ENCODE results near the gene PLCD3. TPM values are rescaled to one million over a fixed set of nuclear protein-coding genes. Genes with fewer than 3 reads are reported as not detected.

PLCD3 gene
- total and polyA plus RNA-seq, 2 of the 13 experiments (the other 11 are each of a cell fraction or from before 2014, with no cell fraction given) = 11.3 to 39.1 TPM

GRCh38 chr17:45161288-45162024 lies 29.1 kb upstream of the PLCD3 start, which contains the start of gene HEXIM2 (continued):
- TF ChIP-seq ATM (IDR thresholded peaks at IDR 0.05; ENCODE audit: borderline replicate concordance) = no peak
- TF ChIP-seq REPIN1 (CRISPR knock-in tag; IDR thresholded peaks at IDR 0.05; ENCODE audit: borderline replicate concordance, low read depth) = peak; percentile 69
- TF ChIP-seq, protein P1, sequence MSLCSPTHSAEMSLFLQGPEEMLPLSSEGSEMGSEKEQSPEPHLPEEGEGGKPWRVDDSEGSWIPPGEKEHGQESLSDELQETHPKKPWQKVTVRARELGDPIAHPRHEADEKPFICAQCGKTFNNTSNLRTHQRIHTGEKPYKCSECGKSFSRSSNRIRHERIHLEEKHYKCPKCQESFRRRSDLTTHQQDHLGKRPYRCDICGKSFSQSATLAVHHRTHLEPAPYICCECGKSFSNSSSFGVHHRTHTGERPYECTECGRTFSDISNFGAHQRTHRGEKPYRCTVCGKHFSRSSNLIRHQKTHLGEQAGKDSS (CRISPR knock-in tag; IDR thresholded peaks at IDR 0.05; ENCODE audit: borderline replicate concordance, low read depth) = peak; percentile 41; the same call in 1 of the 2 replicates
- 0 out of 2 replicates have a peak, but pooled peaks have one; percentile 33 for TF ChIP-seq ARHGAP35 (CRISPR knock-in tag; IDR thresholded peaks at IDR 0.05; ENCODE audit: borderline replicate concordance)
- TF ChIP-seq, protein P2, sequence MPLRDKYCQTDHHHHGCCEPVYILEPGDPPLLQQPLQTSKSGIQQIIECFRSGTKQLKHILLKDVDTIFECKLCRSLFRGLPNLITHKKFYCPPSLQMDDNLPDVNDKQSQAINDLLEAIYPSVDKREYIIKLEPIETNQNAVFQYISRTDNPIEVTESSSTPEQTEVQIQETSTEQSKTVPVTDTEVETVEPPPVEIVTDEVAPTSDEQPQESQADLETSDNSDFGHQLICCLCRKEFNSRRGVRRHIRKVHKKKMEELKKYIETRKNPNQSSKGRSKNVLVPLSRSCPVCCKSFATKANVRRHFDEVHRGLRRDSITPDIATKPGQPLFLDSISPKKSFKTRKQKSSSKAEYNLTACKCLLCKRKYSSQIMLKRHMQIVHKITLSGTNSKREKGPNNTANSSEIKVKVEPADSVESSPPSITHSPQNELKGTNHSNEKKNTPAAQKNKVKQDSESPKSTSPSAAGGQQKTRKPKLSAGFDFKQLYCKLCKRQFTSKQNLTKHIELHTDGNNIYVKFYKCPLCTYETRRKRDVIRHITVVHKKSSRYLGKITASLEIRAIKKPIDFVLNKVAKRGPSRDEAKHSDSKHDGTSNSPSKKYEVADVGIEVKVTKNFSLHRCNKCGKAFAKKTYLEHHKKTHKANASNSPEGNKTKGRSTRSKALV (CRISPR knock-in tag; IDR thresholded peaks at IDR 0.05) = peak; percentile 16; the same call in 1 of the 2 replicates
- peak; percentile 99 for TF ChIP-seq HNF1B (CRISPR knock-in tag; IDR thresholded peaks at IDR 0.05)
- TF ChIP-seq KMT2A (CRISPR knock-in tag; IDR thresholded peaks at IDR 0.05) = peak; percentile 75; the same call in 1 of the 2 replicates
- TF ChIP-seq, protein P3, sequence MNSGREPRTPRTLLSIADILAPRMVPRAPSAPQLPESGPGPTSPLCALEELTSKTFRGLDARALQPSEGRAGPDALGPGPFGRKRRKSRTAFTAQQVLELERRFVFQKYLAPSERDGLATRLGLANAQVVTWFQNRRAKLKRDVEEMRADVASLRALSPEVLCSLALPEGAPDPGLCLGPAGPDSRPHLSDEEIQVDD (CRISPR knock-in tag; IDR thresholded peaks at IDR 0.05; ENCODE audit: borderline replicate concordance) = peak; percentile 80; the same call in 1 of the 2 replicates
- TF ChIP-seq, protein P4, sequence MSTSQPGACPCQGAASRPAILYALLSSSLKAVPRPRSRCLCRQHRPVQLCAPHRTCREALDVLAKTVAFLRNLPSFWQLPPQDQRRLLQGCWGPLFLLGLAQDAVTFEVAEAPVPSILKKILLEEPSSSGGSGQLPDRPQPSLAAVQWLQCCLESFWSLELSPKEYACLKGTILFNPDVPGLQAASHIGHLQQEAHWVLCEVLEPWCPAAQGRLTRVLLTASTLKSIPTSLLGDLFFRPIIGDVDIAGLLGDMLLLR (CRISPR knock-in tag; IDR thresholded peaks at IDR 0.05) = no peak
- TF ChIP-seq BORCS8-MEF2B (CRISPR knock-in tag; IDR thresholded peaks at IDR 0.05) = no peak
- no peak for TF ChIP-seq MBNL3 (CRISPR knock-in tag; conservative IDR thresholded peaks at IDR 0.05)
- TF ChIP-seq ZMYM3 (CRISPR knock-in tag; IDR thresholded peaks at IDR 0.05) = peak; percentile 10; the same call in 1 of the 2 replicates
- TF ChIP-seq WIZ (CRISPR knock-in tag; IDR thresholded peaks at IDR 0.05) = no peak
- peak; percentile 99 for TF ChIP-seq NFYB (CRISPR knock-in tag; IDR thresholded peaks at IDR 0.05)
- TF ChIP-seq MED1 (CRISPR knock-in tag; IDR thresholded peaks at IDR 0.05) = peak; percentile 77
- TF ChIP-seq ZFP62 (CRISPR knock-in tag; IDR thresholded peaks at IDR 0.05) = no peak
- TF ChIP-seq CHCHD3 (CRISPR knock-in tag; IDR thresholded peaks at IDR 0.05) = no peak; the same call in 1 of the 2 replicates
- TF ChIP-seq, protein P5, sequence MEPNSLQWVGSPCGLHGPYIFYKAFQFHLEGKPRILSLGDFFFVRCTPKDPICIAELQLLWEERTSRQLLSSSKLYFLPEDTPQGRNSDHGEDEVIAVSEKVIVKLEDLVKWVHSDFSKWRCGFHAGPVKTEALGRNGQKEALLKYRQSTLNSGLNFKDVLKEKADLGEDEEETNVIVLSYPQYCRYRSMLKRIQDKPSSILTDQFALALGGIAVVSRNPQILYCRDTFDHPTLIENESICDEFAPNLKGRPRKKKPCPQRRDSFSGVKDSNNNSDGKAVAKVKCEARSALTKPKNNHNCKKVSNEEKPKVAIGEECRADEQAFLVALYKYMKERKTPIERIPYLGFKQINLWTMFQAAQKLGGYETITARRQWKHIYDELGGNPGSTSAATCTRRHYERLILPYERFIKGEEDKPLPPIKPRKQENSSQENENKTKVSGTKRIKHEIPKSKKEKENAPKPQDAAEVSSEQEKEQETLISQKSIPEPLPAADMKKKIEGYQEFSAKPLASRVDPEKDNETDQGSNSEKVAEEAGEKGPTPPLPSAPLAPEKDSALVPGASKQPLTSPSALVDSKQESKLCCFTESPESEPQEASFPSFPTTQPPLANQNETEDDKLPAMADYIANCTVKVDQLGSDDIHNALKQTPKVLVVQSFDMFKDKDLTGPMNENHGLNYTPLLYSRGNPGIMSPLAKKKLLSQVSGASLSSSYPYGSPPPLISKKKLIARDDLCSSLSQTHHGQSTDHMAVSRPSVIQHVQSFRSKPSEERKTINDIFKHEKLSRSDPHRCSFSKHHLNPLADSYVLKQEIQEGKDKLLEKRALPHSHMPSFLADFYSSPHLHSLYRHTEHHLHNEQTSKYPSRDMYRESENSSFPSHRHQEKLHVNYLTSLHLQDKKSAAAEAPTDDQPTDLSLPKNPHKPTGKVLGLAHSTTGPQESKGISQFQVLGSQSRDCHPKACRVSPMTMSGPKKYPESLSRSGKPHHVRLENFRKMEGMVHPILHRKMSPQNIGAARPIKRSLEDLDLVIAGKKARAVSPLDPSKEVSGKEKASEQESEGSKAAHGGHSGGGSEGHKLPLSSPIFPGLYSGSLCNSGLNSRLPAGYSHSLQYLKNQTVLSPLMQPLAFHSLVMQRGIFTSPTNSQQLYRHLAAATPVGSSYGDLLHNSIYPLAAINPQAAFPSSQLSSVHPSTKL (CRISPR knock-in tag; IDR thresholded peaks at IDR 0.05) = peak; percentile 14
- no peak for TF ChIP-seq MBD4 (IDR thresholded peaks at IDR 0.05; ENCODE audit: borderline replicate concordance, low read length)
- peak; percentile 93 for TF ChIP-seq ZNF615 (CRISPR knock-in tag; IDR thresholded peaks at IDR 0.05; ENCODE audit: borderline replicate concordance)
